Measurements from ENCODE around the gene CCDC85C.

CCDC85C gene

GRCh38 chr14:99552572-99553216 is 51.3 kb downstream of the CCDC85C start:
- DNase-seq = no peak

GRCh38 chr14:99552021-99552553 is 51.9 kb downstream of the CCDC85C start:
- no peak for DNase-seq

DNA sequence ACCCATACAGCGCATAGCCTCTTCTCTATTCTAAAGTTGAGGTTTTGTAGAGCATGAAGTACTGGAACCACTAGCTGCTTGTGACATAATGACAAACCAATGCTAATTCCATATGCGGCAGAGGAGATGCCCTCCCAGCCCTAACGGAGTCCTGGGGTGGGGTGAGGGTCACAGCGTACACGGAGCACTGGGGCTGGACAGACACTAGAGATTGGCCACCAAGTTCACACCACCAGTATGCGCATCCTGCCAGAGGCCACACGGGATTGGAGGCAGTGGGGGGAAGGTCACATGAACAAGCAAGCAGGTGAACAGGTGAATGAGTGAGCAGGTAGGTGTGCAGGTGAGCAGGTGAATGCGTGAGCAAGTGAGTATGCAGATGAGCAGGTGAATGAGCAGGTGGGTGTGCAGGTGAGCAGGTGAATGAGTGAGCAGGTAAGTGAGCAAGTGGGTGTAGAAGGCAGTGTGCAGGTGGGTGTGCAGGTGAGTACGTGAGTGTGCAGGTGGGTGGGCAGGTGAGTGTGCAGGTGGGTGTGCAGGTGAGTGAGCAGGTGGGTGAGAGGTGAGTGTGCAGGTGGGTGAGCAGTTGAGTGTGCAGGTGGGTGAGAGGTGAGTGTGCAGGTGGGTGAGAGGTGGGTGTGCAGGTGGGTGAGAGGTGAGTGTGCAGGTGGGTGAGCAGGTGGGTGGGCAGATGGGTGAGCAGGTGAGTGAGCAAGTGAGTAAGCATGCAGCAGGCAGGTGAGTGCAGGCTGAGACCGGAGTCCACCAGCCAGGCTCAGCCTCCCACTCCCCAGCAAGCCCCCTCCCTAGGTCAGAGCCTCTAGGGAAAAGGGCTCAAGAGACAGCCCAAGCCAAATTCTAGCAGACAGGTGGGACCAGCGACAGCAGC is 52.7 kb downstream of the CCDC85C start:
- DNase-seq = no peak

- DNase-seq = no peak
These were observed 53.5 kb downstream of the CCDC85C start for GRCh38 chr14:99550387-99550992.

DNA sequence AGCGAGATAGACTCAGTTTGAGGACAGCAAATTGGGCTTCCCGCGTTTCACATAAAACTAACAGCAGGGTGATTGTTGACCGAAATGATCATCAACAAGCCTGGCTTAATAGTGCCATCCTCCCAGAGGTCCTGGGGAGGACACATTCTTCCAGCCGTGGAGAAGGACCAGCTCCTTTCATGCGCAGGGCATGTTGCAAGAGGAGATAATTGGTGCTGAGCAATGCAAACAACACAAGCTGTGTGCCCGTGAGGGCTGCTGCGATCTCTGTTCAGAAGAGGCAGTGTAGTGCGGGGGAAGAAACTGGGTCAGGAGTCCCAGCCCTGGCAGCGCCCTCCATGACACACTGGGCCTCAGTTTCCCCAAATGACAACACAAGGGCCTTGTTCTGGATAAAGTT is 54.3 kb downstream of the CCDC85C start:
- no peak for DNase-seq

GRCh38 chr14:99548871-99549515 is 55.0 kb downstream of the CCDC85C start:
- no peak for DNase-seq

GRCh38 chr14:99548255-99548654 is 55.8 kb downstream of the CCDC85C start:
- DNase-seq = no peak

- DNase-seq = no peak
These were observed 57.6 kb downstream of the CCDC85C start for GRCh38 chr14:99546234-99546879.

DNA sequence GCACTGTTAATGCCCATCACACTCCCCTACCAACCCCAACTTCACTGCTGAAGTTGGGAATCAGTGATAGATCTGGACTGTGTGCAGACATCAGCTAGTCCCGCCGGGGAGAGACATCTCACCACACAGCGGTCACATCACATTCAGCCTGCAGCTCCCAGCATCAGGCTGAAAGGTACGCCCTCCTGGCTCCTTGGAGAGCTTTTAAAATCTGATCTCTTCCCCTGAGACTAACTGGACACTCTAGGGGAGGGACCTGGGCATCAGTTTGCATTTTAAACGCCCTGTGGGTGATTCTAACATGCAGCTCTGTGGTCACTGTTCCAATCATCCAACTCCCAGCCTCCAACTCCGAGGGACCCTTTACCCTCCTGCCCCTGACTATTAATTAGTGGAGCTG is 58.4 kb downstream of the CCDC85C start:
- DNase-seq = no peak

GRCh38 chr14:99544991-99545390 is 59.0 kb downstream of the CCDC85C start:
- DNase-seq = no peak

DNA sequence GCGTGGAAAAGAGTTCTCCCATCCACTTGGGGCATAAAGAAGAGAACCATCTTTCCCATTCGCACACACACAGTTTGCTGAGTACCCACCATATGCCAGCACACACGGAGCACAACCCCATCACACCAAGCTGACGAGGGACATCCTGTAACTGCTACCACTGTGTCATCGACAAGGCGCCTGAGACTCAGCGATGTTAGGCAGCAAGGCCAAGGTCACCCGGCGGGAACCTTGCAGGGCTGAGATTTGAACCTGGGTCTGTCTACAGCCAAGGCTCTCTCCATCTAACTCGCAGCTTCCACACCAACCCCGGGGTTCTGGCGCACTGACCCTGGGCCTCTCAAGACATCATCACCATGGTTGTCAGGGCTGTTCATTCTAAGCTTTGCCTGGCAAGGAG is 60.0 kb downstream of the CCDC85C start:
- no peak for DNase-seq

- no peak for DNase-seq
These were observed 60.6 kb downstream of the CCDC85C start for GRCh38 chr14:99543370-99543769.

- no peak for DNase-seq
These were observed 61.4 kb downstream of the CCDC85C start for GRCh38 chr14:99542566-99542965.

DNA sequence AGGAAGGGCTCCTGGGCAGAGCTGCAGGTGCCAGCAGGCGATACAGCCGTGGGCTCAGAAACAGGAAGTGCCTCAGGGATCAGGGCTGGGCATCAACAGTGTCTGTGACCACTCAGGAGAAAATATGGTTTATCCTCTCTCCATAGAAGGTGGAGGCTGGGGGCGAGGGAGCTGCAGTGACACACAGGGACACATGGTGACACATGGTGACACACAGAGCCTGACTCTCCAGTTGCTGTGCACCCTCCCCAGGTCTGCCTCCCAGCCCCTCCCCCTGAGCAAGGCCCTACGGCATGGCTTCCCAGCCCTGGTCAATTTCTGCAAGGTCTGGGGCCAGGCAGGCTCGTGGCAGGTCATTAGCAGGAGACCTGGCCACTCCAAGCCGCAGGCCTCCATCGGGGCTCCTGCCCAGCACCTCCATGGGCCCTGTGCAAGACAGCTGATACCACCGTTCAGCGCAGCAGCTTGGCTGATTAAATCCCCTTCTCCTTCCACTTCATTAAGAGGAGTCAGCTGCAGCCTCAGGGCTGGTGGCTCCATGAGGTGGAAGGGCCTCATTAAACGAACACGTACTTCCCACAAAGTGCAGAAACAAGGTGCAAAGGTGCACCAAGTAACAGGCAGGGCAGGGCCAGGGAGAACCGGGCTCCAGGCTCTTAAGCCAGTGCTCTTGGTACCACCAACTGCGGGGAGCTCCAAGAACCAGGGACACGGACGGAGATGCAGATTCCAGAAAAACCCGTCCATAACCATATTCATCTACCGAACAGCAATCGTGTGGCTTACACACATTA is 62.1 kb downstream of the CCDC85C start:
- DNase-seq = no peak

DNA sequence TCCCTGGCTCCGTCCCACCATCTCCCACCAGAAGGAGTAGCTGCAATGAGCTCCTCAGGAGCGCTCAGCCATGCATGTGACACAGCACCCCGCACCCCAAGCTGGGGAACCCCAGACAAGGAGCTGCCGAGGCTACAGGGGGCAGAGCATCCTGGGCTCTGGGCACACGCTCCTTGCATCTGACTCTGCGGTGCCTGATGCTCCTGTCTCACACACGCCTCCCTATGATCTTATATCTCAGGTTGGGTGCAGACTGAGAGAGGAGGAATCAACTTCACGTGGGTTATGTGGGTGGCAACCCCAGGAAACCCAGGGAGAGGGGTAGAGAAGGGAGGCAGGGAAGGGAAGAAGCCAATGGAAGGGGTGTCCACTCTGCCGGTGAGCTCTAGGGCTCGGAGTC is 62.8 kb downstream of the CCDC85C start:
- DNase-seq = no peak

DNA sequence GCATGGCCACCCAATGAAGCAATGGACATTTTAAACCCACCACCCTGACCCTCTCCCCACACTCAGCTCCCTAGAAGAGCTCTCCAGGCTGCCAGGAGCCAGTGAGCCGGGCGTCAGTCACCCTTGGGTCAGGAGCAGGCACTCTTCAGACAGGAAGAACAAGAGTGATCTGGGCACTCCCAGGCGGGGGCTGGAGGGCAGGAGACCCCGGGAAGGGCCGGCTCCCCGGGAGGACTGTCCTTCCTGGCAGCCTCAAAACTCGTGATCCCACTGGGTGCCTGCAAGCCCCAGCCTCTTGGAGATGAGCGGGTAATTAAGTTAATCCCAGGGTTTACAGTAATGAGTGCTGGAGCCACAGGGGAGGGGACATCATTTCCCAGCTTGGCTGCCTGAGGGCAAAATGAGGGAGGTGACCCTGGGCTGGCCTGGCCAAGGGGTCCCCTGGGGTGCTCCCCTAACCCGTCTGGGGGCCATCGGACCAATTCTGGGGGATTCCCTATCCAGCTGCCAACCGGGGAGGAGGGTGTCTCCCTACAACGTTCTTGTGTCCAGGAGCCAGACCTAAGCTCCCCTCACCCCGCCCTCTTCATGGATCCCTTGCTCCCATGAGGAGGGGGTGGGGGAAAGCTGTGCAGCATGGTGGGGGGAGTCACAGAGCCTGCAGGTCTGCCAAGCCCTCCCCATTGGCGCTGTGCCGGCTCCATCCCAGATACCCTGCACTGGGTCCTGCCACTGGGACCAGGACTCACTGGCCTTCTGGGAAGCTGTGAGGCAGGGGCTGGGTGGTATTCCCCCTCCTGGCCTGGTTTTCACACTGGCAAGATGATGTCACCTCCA is 63.6 kb downstream of the CCDC85C start:
- DNase-seq = no peak

DNA sequence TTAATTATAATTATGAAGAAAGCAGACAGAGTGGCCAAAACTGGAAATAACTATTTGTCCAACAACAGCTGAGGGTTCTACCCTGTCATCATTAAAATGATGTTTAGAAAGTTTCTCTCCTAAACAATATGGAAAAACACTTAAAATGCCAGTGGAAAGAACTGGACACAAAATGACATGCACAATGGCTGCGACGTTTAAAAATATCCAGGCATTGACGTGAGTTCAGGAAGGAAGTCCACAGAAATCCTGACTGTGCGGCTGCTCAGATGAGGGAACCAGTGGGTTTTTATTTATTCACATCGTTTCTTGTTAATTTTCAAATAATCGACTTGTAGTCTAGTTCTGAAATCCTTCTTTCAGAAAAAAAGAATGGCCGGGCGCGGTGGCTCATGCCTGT is 64.5 kb downstream of the CCDC85C start:
- DNase-seq = no peak

DNA sequence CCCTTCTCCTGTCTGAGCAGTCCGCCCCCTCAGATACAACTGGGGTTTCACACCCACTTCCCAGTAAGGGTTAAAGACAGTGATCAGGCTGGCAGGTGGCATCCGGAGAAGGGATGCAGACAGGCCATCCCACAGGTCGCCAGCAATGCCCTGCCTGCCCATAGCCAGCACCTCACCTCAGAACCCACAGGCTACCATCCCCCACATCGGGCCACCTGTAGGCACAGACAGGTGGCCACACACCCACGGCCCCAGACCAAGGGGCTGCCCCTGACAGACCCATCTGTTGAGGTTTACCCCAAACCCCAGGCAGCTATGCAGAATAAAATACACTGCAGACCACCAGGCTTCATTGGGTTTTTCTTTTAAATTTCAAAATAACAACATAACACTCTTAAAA is 65.3 kb downstream of the CCDC85C start:
- no peak for DNase-seq

- DNase-seq = peak; percentile 68
These were observed 65.7 kb downstream of the CCDC85C start for GRCh38 chr14:99538275-99538674.

DNA sequence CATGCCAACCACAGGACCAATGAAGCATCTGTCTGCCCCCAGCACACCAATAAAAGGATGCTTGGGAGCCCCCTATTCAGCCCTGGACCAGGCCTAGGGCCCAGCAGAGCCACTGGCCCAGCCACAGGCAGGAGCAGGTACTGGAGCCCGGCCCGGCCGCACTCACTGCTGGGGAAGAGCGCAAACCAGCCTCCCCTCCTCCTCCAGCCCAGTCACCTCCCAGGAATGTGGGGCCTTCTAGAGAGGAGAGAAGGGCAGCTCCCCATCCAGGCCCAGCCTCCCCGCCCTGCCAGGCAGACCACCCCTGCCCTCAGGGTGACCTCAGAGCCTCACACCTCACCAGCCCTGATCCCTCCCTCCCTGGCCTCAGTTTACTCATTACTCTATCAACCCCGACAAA is 66.6 kb downstream of the CCDC85C start:
- DNase-seq = no peak
